A549 (cell line): Measurements from ENCODE around the gene EVC.

Source experiments
- ATOH8 ChIP-seq: fragments of 250-450 bp; sonication (Bioruptor Pico); IDR thresholded peaks from 2 replicates; pipeline ENCODE4 v1.5.0; 2020; ENCODE audit warnings: low read depth, mild to moderate bottlenecking, moderate library complexity
- CTCF ChIP-seq: fragments of >200 bp; sonication (Bioruptor Twin); formaldehyde crosslinking; IDR thresholded peaks from 3 replicates; pipeline ENCODE4 v1.5.1; 2016
- EP300 ChIP-seq, 2 experiments: fragments of >200 bp; sonication (Bioruptor Twin); formaldehyde crosslinking; IDR thresholded peaks; 2 replicates in 1 of 2; 3 replicates in 1 of 2; pipeline ENCODE4 v1.6.1; 2016 to 2017
- RAD21 ChIP-seq, 2 experiments: fragments of >200 bp in 1 of 2; sonication (Bioruptor Twin) in 1 of 2; formaldehyde crosslinking in 1 of 2; IDR thresholded peaks in 1 of 2; conservative IDR thresholded peaks in 1 of 2; 2 replicates in 1 of 2; 3 replicates in 1 of 2; pipeline ENCODE4 v1.6.1; 2012 to 2018; ENCODE audit warnings: inconsistent platforms in 1 of 2

DNA sequence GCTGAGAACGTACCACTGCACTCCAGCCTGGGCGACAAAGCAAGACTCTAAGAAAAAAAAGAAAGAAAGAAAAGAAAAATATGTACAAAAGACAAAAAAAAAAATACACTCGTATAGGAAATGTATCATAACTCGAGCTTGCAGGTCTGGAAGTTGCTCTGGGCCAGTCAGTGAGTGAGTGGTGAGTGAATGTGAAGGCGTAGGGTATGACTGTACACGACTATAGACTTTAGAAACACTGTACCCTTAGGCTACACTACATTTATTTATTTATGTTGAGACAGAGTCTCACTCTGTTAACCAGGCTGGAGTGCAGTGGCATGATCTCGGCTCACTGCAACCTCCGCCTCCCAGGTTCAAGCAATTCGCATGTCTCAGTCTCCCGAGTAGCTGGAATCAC, 32.0 kb upstream of the EVC start:
- TF ChIP-seq EP300 (IDR thresholded peaks at IDR 0.05) (no peak), CTCF (no peak), RAD21 (conservative IDR thresholded peaks at IDR 0.05 in 1 of 2, IDR thresholded peaks at IDR 0.05 in 1 of 2) (no peak), ATOH8 (no peak)
